HepG2 (cell line): ENCODE measurements around the gene NFYC. TPM values are rescaled to one million over a fixed set of nuclear protein-coding genes. Genes with fewer than 3 reads are reported as not detected.

ENCODE experiments used
- ATAC-seq: fragments of 200-7000 bp; cut with Tn5 transposase; 3 replicates; pipeline ENCODE4 v1.9.1; 2020; ENCODE audit warnings: mild to moderate bottlenecking, moderate library complexity
- BruUV-seq: library from RNA; stranded (reverse); fragments of 400-500 nt; replicated peaks from 2 replicates; lab custom pipeline; 2021; lab: Mats Ljungman, UMichigan
- CTCF ChIA-PET: fragments of 300-600 bp; formaldehyde crosslinking; extraction: SDS; loops from one replicate; lab custom pipeline; 2021; ENCODE audit warnings: low total read pairs, inconsistent platforms, low intra/inter-chr PET ratio; lab: Yijun Ruan, JAX
- POLR2A ChIA-PET: fragments of 350-600 bp; sonication (Branson Sonifier 250); formaldehyde crosslinking; loops from one replicate; lab custom pipeline; 2020; ENCODE audit warnings: antibody characterized with exemption, inconsistent platforms; lab: Yijun Ruan, JAX
- DNase-seq: peaks from one replicate; pipeline ENCODE4 v3.0.0-alpha.2; 2015; ENCODE audit warnings: low spot score
- FAIRE-seq: peaks from 3 replicates; lab custom pipeline; 2011; peaks lifted over from hg19 to GRCh38; lab: Jason Lieb, UNC
- H2AFZ ChIP-seq: one replicate; pipeline ENCODE4 v1.6.1; 2011; ENCODE audit warnings: low read length, inconsistent platforms
- H3K27ac ChIP-seq: fragments of 300-600 bp; 3 replicates; pipeline ENCODE4 v1.8.0; 2011; ENCODE audit warnings: mixed run types, mild to moderate bottlenecking, mixed read lengths, low read length, inconsistent platforms; ENCODE audit not compliant: insufficient read depth; ENCODE audit errors: extremely low read length
- H3K27me3 ChIP-seq, 2 experiments: fragments of 200-600 bp in 1 of 2; 2 replicates in 1 of 2; 3 replicates in 1 of 2; pipeline versions ENCODE4 v1.6.0 to v1.8.0; 2011; ENCODE audit warnings: low read length in 2 of 2, mild to moderate bottlenecking in 2 of 2, moderate library complexity in 2 of 2, inconsistent platforms in 1 of 2; ENCODE audit not compliant: insufficient read depth in 2 of 2, control insufficient read depth in 1 of 2
- H3K36me3 ChIP-seq, 2 experiments: fragments of 200-600 bp in 1 of 2; replicated peaks in 1 of 2; 2 replicates in 1 of 2; 3 replicates in 1 of 2; pipeline versions ENCODE4 v1.5.1 to v1.8.0; 2011; ENCODE audit warnings: low read length in 2 of 2, inconsistent platforms in 1 of 2; ENCODE audit not compliant: insufficient read depth in 2 of 2, control insufficient read depth in 1 of 2
- H3K4me1 ChIP-seq: 2 replicates; pipeline ENCODE4 v1.5.1; 2012; ENCODE audit warnings: low read length, inconsistent platforms; ENCODE audit not compliant: insufficient read depth
- H3K4me2 ChIP-seq: 2 replicates; pipeline ENCODE4 v1.6.0; 2011; ENCODE audit warnings: low read depth, low read length, inconsistent platforms
- H3K4me3 ChIP-seq, 3 experiments: fragments of 200-600 bp in 1 of 3; sonication (generic), shearing (Covaris generic) in 1 of 3; replicated peaks in 1 of 3; 2 replicates each; pipeline ENCODE4 v1.5.1; 2011 to 2016; ENCODE audit warnings: low read length in 3 of 3, inconsistent platforms in 2 of 3, low read depth in 2 of 3, mild to moderate bottlenecking in 2 of 3, control low read depth in 1 of 3, mixed read lengths in 1 of 3; ENCODE audit not compliant: insufficient read depth in 1 of 3
- H3K79me2 ChIP-seq: one replicate; pipeline ENCODE4 v1.6.1; 2011; ENCODE audit warnings: low read length, inconsistent platforms; ENCODE audit not compliant: insufficient read depth
- H3K9ac ChIP-seq: 2 replicates; pipeline ENCODE4 v1.6.0; 2011; ENCODE audit warnings: mild to moderate bottlenecking, low read depth, low read length, inconsistent platforms; ENCODE audit not compliant: insufficient read depth
- H3K9me3 ChIP-seq: 2 replicates; pipeline ENCODE4 v1.5.1; 2012; ENCODE audit warnings: mild to moderate bottlenecking, low read length
- H4K20me1 ChIP-seq: 2 replicates; pipeline ENCODE4 v1.6.0; 2011; ENCODE audit warnings: inconsistent platforms, mild to moderate bottlenecking, low read length, moderate library complexity; ENCODE audit not compliant: insufficient read depth
- HNRNPH1 ChIP-seq: fragments of 200-400 bp; formaldehyde crosslinking; optimal IDR thresholded peaks from 2 replicates; pipeline ENCODE3; 2017; ENCODE audit warnings: mild to moderate bottlenecking, low read depth, low read length
- HOXA3 ChIP-seq: sonication (generic); formaldehyde crosslinking; IDR thresholded peaks from 2 replicates; pipeline ENCODE4 v1.5.0; 2020; ENCODE audit warnings: missing genetic modification reagents
- MTA1 ChIP-seq: sonication (generic); formaldehyde crosslinking; IDR thresholded peaks from 2 replicates; pipeline ENCODE4 v1.4.0; 2020; ENCODE audit warnings: missing genetic modification reagents, mild to moderate bottlenecking, borderline replicate concordance
- POGZ ChIP-seq: sonication (generic); formaldehyde crosslinking; IDR thresholded peaks from 2 replicates; pipeline ENCODE4 v1.4.0; 2020; ENCODE audit warnings: mild to moderate bottlenecking, missing genetic modification reagents
- TBP ChIP-seq: sonication (generic); formaldehyde crosslinking; IDR thresholded peaks from 2 replicates; pipeline ENCODE4 v1.5.0; 2020; ENCODE audit warnings: missing genetic modification reagents
- TCF7L2 ChIP-seq: IDR thresholded peaks from 2 replicates; pipeline ENCODE4 v1.6.1; 2011; ENCODE audit warnings: mild to moderate bottlenecking, low read depth, low read length, moderate library complexity
- ZBTB4 ChIP-seq: sonication (generic); formaldehyde crosslinking; IDR thresholded peaks from 2 replicates; pipeline ENCODE4 v1.4.0; 2020; ENCODE audit warnings: missing genetic modification reagents, mild to moderate bottlenecking, borderline replicate concordance
- ZFP37 ChIP-seq: sonication (generic); formaldehyde crosslinking; IDR thresholded peaks from 2 replicates; pipeline ENCODE4 v1.4.0; 2020; ENCODE audit warnings: missing genetic modification reagents, borderline replicate concordance
- ZMYM3 ChIP-seq: sonication (generic); formaldehyde crosslinking; IDR thresholded peaks from 2 replicates; pipeline ENCODE4 v1.5.1; 2020; ENCODE audit warnings: mild to moderate bottlenecking, missing genetic modification reagents
- ZNF12 ChIP-seq: sonication (generic); formaldehyde crosslinking; IDR thresholded peaks from 2 replicates; pipeline ENCODE4 v1.5.0; 2020; ENCODE audit warnings: missing genetic modification reagents
- ZNF580 ChIP-seq: IDR thresholded peaks from 2 replicates; pipeline ENCODE4 v1.6.1; 2016; ENCODE audit warnings: low read depth, borderline replicate concordance
- ZNF691 ChIP-seq: sonication (generic); formaldehyde crosslinking; IDR thresholded peaks from 2 replicates; pipeline ENCODE4 v1.4.0; 2020; ENCODE audit warnings: missing genetic modification reagents, low read depth, mild to moderate bottlenecking, borderline replicate concordance
- WGBS: methylation state at CpG from one replicate; pipeline ENCODE4 v1.1.6; 2017; ENCODE audit warnings: low lambda C conversion rate; 5-methylcytosine and 5-hydroxymethylcytosine counted together
- in situ Hi-C: cut with HindIII; loops from 2 replicates; pipeline ENCODE4 v1.10.0; 2017; ENCODE audit warnings: low pct_unique_long_range_greater_than_20kb; ENCODE audit not compliant: extremely low pct_ligation_motif_present
- intact Hi-C: fragments of 100-400 bp; cut with micrococcal nuclease; formaldehyde crosslinking; loops from one replicate; pipeline ENCODE4 v1.10.0; 2022; ENCODE audit not compliant: unreplicated experiment
- polyA plus RNA-seq, 8 experiments: library from polyadenylated mRNA; depleted of rRNA in 3 of 8; stranded (reverse) in 7 of 8; unstranded in 1 of 8; fragments of >200 nt; fragmentation: Illumina TruSeq in 4 of 8; extraction: Trizol in 4 of 8; gene quantifications; 2 replicates each; pipeline versions ENCODE4 v1.2.1 to v1.2.3, GENCODE V29; 2011 to 2016; ENCODE audit warnings: low read depth in 4 of 8, missing spikeins in 1 of 8, mixed read lengths in 1 of 8; ENCODE audit not compliant: insufficient read depth in 1 of 8
- total RNA-seq, 5 experiments: library from RNA; depleted of rRNA; stranded (reverse); fragments of >200 nt; fragmentation: Illumina TruSeq; extraction: Trizol; gene quantifications; 2 replicates each; pipeline ENCODE4 v1.2.3, GENCODE V29; 2016; ENCODE audit warnings: low read depth in 1 of 5
- TF ChIP-seq, protein P1 (sequence below): sonication (generic); formaldehyde crosslinking; conservative IDR thresholded peaks from 2 replicates; pipeline ENCODE4 v1.5.0; 2020; ENCODE audit warnings: missing genetic modification reagents
- TF ChIP-seq, protein P2 (sequence below): sonication (generic); formaldehyde crosslinking; conservative IDR thresholded peaks from 2 replicates; pipeline ENCODE4 v1.4.0; 2020; ENCODE audit warnings: missing genetic modification reagents

The NFYC gene
- total and polyA plus RNA-seq, 2 of the 13 experiments (the other 11 are each of a cell fraction or from before 2014, with no cell fraction given), result 33.9 to 73.7 TPM

GRCh38 chr1:40664791-40665190, 26.7 kb upstream of the NFYC start:
- ChIA-PET CTCF (no interaction called here), POLR2A (interaction anchor here (1.1 to 1.9 kb wide), 3 partner anchors 8 to 80 kb away, joined by 3 to 12 read pairs (median 5); partner anchors contain the start of gene NFYC)
- ATAC-seq (no peak), DNase-seq (no peak), FAIRE-seq (no peak)
- 38% methylated on average over 2 of the region's 2 CpGs for WGBS
- Histone ChIP-seq H3K27me3 (no peaks in the 10 kb centered on the region; a peak in 2 of 5 replicates), H3K4me3 (peak overlapping the region; percentile 65 to 80 (median 68); a peak in 5 of 6 replicates), H3K9me3 (no peaks in the 10 kb centered on the region), H3K36me3 (no peaks in the 10 kb centered on the region), H3K4me1 (peaks cover 40% of the 10 kb centered on the region), H3K4me2 (peak overlapping the region; percentile 80), H3K9ac (no peak overlapping the region), H2AFZ (no peak overlapping the region), H3K27ac (no peak overlapping the region), H4K20me1 (no peaks in the 10 kb centered on the region), H3K79me2 (no peaks in the 10 kb centered on the region)
- TF ChIP-seq ZNF691 (CRISPR knock-in tag) (no peak), MTA1 (CRISPR knock-in tag) (no peak), ZNF580 (CRISPR knock-in tag) (no peak), HOXA3 (CRISPR knock-in tag) (no peak), ZNF12 (CRISPR knock-in tag) (no peak), ZMYM3 (no peak), HNRNPH1 (no peak), TBP (no peak), ZFP37 (no peak), POGZ (CRISPR knock-in tag) (no peak), ZBTB4 (CRISPR knock-in tag) (no peak), TCF7L2 (no peak)
- TF ChIP-seq, protein P1, sequence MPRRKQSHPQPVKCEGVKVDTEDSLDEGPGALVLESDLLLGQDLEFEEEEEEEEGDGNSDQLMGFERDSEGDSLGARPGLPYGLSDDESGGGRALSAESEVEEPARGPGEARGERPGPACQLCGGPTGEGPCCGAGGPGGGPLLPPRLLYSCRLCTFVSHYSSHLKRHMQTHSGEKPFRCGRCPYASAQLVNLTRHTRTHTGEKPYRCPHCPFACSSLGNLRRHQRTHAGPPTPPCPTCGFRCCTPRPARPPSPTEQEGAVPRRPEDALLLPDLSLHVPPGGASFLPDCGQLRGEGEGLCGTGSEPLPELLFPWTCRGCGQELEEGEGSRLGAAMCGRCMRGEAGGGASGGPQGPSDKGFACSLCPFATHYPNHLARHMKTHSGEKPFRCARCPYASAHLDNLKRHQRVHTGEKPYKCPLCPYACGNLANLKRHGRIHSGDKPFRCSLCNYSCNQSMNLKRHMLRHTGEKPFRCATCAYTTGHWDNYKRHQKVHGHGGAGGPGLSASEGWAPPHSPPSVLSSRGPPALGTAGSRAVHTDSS (CRISPR knock-in tag), result no peak
- TF ChIP-seq, protein P2, sequence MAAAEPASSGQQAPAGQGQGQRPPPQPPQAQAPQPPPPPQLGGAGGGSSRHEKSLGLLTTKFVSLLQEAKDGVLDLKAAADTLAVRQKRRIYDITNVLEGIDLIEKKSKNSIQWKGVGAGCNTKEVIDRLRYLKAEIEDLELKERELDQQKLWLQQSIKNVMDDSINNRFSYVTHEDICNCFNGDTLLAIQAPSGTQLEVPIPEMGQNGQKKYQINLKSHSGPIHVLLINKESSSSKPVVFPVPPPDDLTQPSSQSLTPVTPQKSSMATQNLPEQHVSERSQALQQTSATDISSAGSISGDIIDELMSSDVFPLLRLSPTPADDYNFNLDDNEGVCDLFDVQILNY (CRISPR knock-in tag), result no peak
- in situ Hi-C loops (loop anchor here (10.0 kb wide), 1 partner anchor 50 kb away; no protein-coding TSS in a partner anchor), intact Hi-C loops (loop anchor here (5.0 kb wide), 1 partner anchor 52 kb away; no protein-coding TSS in a partner anchor)
- TSS peak; percentile 47 for BruUV-seq
